ENCODE data around the gene CERS2. TPM values are rescaled to one million over a fixed set of nuclear protein-coding genes. Genes with fewer than 3 reads are reported as not detected.

Gene CERS2
- total RNA-seq, 1 donor: 142 TPM

GRCh38 chr1:150997126-150997872, 22.7 kb upstream of the CERS2 start:
- no peak for TF ChIP-seq CTCF (IDR thresholded peaks at IDR 0.05; ENCODE audit: insufficient read depth, low read depth, low read length)
- DNase-seq (ENCODE audit: low read depth): no peak

GRCh38 chr1:150995896-150996295, 21.3 kb upstream of the CERS2 start:
- peak; percentile 69 for TF ChIP-seq CTCF (IDR thresholded peaks at IDR 0.05; ENCODE audit: insufficient read depth, low read depth, low read length)
- DNase-seq (ENCODE audit: low read depth): peak; percentile 77
- peak overlapping the region; percentile 22 for H3K4me3 ChIP-seq (ENCODE audit: low read depth, low read length)

More at GRCh38 chr1:150997126-150997872, 22.7 kb upstream of the CERS2 start:
- H3K4me3 ChIP-seq (ENCODE audit: low read depth, low read length): no peak overlapping the region

GRCh38 chr1:150995460-150995859, 20.8 kb upstream of the CERS2 start:
- peak overlapping the region; percentile 22 for H3K4me3 ChIP-seq (ENCODE audit: low read depth, low read length)
- no peak for TF ChIP-seq CTCF (IDR thresholded peaks at IDR 0.05; ENCODE audit: insufficient read depth, low read depth, low read length)
- DNase-seq (ENCODE audit: low read depth): no peak

- DNase-seq (ENCODE audit: low read depth): no peak
- no peak for TF ChIP-seq CTCF (IDR thresholded peaks at IDR 0.05; ENCODE audit: insufficient read depth, low read depth, low read length)
- H3K4me3 ChIP-seq (ENCODE audit: low read depth, low read length): no peak overlapping the region
These were observed 19.6 kb upstream of the CERS2 start for GRCh38 chr1:150994248-150994647.

GRCh38 chr1:150992626-150993025, 18.0 kb upstream of the CERS2 start:
- no peak for TF ChIP-seq CTCF (IDR thresholded peaks at IDR 0.05; ENCODE audit: insufficient read depth, low read depth, low read length)
- no peak for DNase-seq (ENCODE audit: low read depth)
- no peak overlapping the region for H3K4me3 ChIP-seq (ENCODE audit: low read depth, low read length)

- no peak for DNase-seq (ENCODE audit: low read depth)
- no peak for TF ChIP-seq CTCF (IDR thresholded peaks at IDR 0.05; ENCODE audit: insufficient read depth, low read depth, low read length)
- no peak overlapping the region for H3K4me3 ChIP-seq (ENCODE audit: low read depth, low read length)
These were observed 13.3 kb upstream of the CERS2 start for GRCh38 chr1:150987924-150988323.

Data from fibroblast of villous mesenchyme (primary cell).